ENCODE measurements around the gene FUBP3. TPM values are rescaled to one million over a fixed set of nuclear protein-coding genes. Genes with fewer than 3 reads are reported as not detected.

The FUBP3 gene
- total RNA-seq, 1 donor from 2014 or later = 87.2 TPM

DNA sequence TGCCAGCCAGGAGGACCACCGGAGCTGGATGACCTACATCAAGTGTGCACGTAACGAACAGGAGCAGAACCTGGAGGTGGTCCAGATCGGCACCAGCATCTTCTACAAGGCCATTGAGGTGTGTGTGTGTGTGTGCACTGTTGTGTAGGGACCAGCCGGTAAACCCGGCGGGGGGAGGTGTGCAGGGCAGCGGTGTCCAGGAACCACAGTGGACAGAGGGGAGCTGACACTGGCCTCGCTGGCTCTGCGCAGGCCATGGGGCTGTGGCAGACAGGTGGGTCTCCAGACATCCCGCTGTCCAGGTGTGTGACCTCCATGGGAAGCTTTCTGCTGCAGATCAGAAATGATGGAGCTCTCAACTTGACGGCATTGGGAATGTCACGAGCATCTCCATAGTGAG is 88.8 kb downstream of the FUBP3 start:
- Mint-ChIP-seq H3K27ac (no peak overlapping the region), H3K36me3 (peaks cover 3% of the 10 kb centered on the region), H3K4me1 (peaks cover 23% of the 10 kb centered on the region), H3K4me3 (peak overlapping the region; percentile 58), H3K9me3 (peaks cover 4% of the 10 kb centered on the region), H3K27me3 (ENCODE audit: insufficient read depth, low read depth) (peaks cover 64% of the 10 kb centered on the region)
- H3F3A ChIP-seq (ENCODE audit: low read depth) = peaks cover 28% of the 10 kb centered on the region
- peaks cover 33% of the 10 kb centered on the region for H3K4me1 ChIP-seq
- no peaks in the 10 kb centered on the region for H3K79me2 ChIP-seq (ENCODE audit: low read depth)
- no peak for DNase-seq (ENCODE audit: low spot score)
- no peak overlapping the region for H3K4me3 ChIP-seq
- H3K9me3 ChIP-seq (ENCODE audit: low read depth) = no peaks in the 10 kb centered on the region
- H4K20me1 ChIP-seq (ENCODE audit: low read depth) = peaks cover 40% of the 10 kb centered on the region
- peaks cover 98% of the 10 kb centered on the region for H3K27me3 ChIP-seq
- H3K9ac ChIP-seq = no peak overlapping the region
- H3K36me3 ChIP-seq = no peaks in the 10 kb centered on the region
- H2AFZ ChIP-seq (replicated peaks) = no peak overlapping the region
- no peak overlapping the region for H3K4me2 ChIP-seq
- no peak for TF ChIP-seq EZH2 (IDR thresholded peaks at IDR 0.05)
- no peak for TF ChIP-seq EZH2phosphoT487 (IDR thresholded peaks at IDR 0.05)
- no peak for TF ChIP-seq CTCF (IDR thresholded peaks at IDR 0.05)
- no peak overlapping the region for H3K27ac ChIP-seq

DNA sequence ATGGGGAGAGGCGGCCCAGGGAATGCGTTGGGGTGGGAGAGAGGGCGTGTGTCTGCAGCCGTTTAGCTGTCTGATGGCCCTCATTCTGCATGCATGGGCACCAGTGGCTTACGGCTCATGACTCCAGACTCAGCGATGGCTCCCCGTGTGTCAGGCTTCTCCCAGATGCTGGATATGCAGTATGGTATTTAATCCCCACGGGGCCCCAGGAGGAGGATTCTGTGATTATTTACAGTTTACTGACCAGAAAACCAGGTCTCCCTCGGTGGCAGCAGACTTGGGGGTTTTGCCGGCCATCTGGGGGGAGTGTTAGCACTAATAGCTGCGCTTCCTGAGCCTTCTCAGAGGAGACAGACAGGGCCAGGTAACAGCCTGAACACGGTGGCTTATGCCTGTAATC is 89.3 kb downstream of the FUBP3 start:
- no peak overlapping the region for H3K4me3 ChIP-seq
- no peaks in the 10 kb centered on the region for H3K9me3 ChIP-seq (ENCODE audit: low read depth)
- no peak for TF ChIP-seq EZH2phosphoT487 (IDR thresholded peaks at IDR 0.05)
- TF ChIP-seq CTCF (IDR thresholded peaks at IDR 0.05) = no peak
- no peak for TF ChIP-seq EZH2 (IDR thresholded peaks at IDR 0.05)
- H3K9ac ChIP-seq = no peak overlapping the region
- H3K27ac ChIP-seq = no peak overlapping the region
- peaks cover 35% of the 10 kb centered on the region for H4K20me1 ChIP-seq (ENCODE audit: low read depth)
- no peak overlapping the region for H2AFZ ChIP-seq (replicated peaks)
- H3K27me3 ChIP-seq = peaks cover 94% of the 10 kb centered on the region
- Mint-ChIP-seq H3K4me1 (peaks cover 23% of the 10 kb centered on the region), H3K9me3 (peaks cover 4% of the 10 kb centered on the region), H3K27ac (no peak overlapping the region), H3K4me3 (peak overlapping the region; percentile 58), H3K27me3 (ENCODE audit: insufficient read depth, low read depth) (peaks cover 64% of the 10 kb centered on the region), H3K36me3 (peaks cover 3% of the 10 kb centered on the region)
- H3K36me3 ChIP-seq = no peaks in the 10 kb centered on the region
- H3K4me2 ChIP-seq = no peak overlapping the region
- H3F3A ChIP-seq (ENCODE audit: low read depth) = peaks cover 28% of the 10 kb centered on the region
- peaks cover 31% of the 10 kb centered on the region for H3K4me1 ChIP-seq
- no peak for DNase-seq (ENCODE audit: low spot score)
- no peaks in the 10 kb centered on the region for H3K79me2 ChIP-seq (ENCODE audit: low read depth)

GRCh38 chr9:130669965-130670364 is 90.6 kb downstream of the FUBP3 start:
- no peaks in the 10 kb centered on the region for H3K36me3 ChIP-seq
- H3K4me1 Mint-ChIP-seq = peaks cover 22% of the 10 kb centered on the region
- H2AFZ ChIP-seq (replicated peaks) = no peak overlapping the region
- peaks cover 19% of the 10 kb centered on the region for H3K4me1 ChIP-seq
- peaks cover 81% of the 10 kb centered on the region for H3K27me3 ChIP-seq
- TF ChIP-seq CTCF (IDR thresholded peaks at IDR 0.05) = no peak
- no peak for TF ChIP-seq EZH2phosphoT487 (IDR thresholded peaks at IDR 0.05)
- TF ChIP-seq EZH2 (IDR thresholded peaks at IDR 0.05) = no peak
- H3K9ac ChIP-seq = no peak overlapping the region
- DNase-seq (ENCODE audit: low spot score) = no peak
- H3K79me2 ChIP-seq (ENCODE audit: low read depth) = no peaks in the 10 kb centered on the region
- H3K27ac ChIP-seq = no peak overlapping the region
- H3K9me3 Mint-ChIP-seq = peaks cover 4% of the 10 kb centered on the region
- H3K4me2 ChIP-seq = no peak overlapping the region
- peak overlapping the region; percentile 43 for H3K4me3 Mint-ChIP-seq
- H3K27me3 Mint-ChIP-seq (ENCODE audit: insufficient read depth, low read depth) = peaks cover 54% of the 10 kb centered on the region
- H3F3A ChIP-seq (ENCODE audit: low read depth) = peaks cover 20% of the 10 kb centered on the region
- peaks cover 3% of the 10 kb centered on the region for H3K36me3 Mint-ChIP-seq
- no peak overlapping the region for H3K27ac Mint-ChIP-seq
- no peaks in the 10 kb centered on the region for H3K9me3 ChIP-seq (ENCODE audit: low read depth)
- no peak overlapping the region for H3K4me3 ChIP-seq
- peaks cover 23% of the 10 kb centered on the region for H4K20me1 ChIP-seq (ENCODE audit: low read depth)

Data from neural progenitor cell (in vitro differentiated cells).